Loucy (cell line): ENCODE measurements around the gene HDHD5.

Experiments
- H2AFZ ChIP-seq: fragments of 200-600 bp; sonication (generic); 2 replicates; pipeline ENCODE4 v1.6.0; 2016; ENCODE audit warnings: antibody characterized with exemption, mild to moderate bottlenecking, low read length, moderate library complexity
- H3F3A ChIP-seq: fragments of 200-600 bp; 2 replicates; pipeline ENCODE4 v1.6.0; 2016; ENCODE audit warnings: antibody characterized with exemption, low read depth, mild to moderate bottlenecking
- H3K27me3 ChIP-seq: fragments of 200-600 bp; sonication (generic); 2 replicates; pipeline ENCODE4 v1.6.1; 2014; ENCODE audit warnings: low read length, mild to moderate bottlenecking; ENCODE audit not compliant: insufficient read depth, poor library complexity, severe bottlenecking
- H3K36me3 ChIP-seq: fragments of 200-600 bp; sonication (generic); 2 replicates; pipeline ENCODE4 v1.6.1; 2016; ENCODE audit warnings: low read length; ENCODE audit not compliant: insufficient read depth
- H3K4me1 ChIP-seq: fragments of 200-600 bp; sonication (generic); 2 replicates; pipeline ENCODE4 v1.5.1; 2014; ENCODE audit warnings: low read length, mild to moderate bottlenecking; ENCODE audit not compliant: insufficient read depth, poor library complexity, severe bottlenecking
- H3K4me2 ChIP-seq: fragments of 200-600 bp; sonication (generic); 2 replicates; pipeline ENCODE4 v1.6.0; 2014; ENCODE audit warnings: antibody characterized with exemption, low read length, low read depth, mild to moderate bottlenecking; ENCODE audit not compliant: poor library complexity, severe bottlenecking
- H3K4me3 ChIP-seq: fragments of 200-600 bp; sonication (generic); 2 replicates; pipeline ENCODE4 v1.5.1; 2014; ENCODE audit warnings: low read length, mild to moderate bottlenecking, mixed read lengths; ENCODE audit not compliant: poor library complexity, severe bottlenecking
- H3K79me2 ChIP-seq: fragments of 200-600 bp; sonication (generic); 2 replicates; pipeline ENCODE4 v1.6.1; 2014; ENCODE audit warnings: low read length; ENCODE audit not compliant: insufficient read depth
- H3K9ac ChIP-seq: fragments of 200-600 bp; sonication (generic); 2 replicates; pipeline ENCODE4 v1.6.0; 2014; ENCODE audit warnings: mild to moderate bottlenecking, low read depth, low read length, moderate library complexity; ENCODE audit not compliant: poor library complexity, severe bottlenecking
- H3K9me2 ChIP-seq: fragments of 200-600 bp; sonication (generic); replicated peaks from 2 replicates; pipeline ENCODE4 v1.6.1; 2016; ENCODE audit warnings: low read depth, low read length, mixed read lengths
- H3K9me3 ChIP-seq: fragments of 200-600 bp; sonication (generic); 2 replicates; pipeline ENCODE4 v1.6.1; 2014; ENCODE audit warnings: mild to moderate bottlenecking, antibody characterized with exemption, low read length, low read depth; ENCODE audit not compliant: insufficient read depth
- H4K20me1 ChIP-seq: fragments of 200-600 bp; sonication (generic); 2 replicates; pipeline ENCODE4 v1.6.0; 2014; ENCODE audit warnings: antibody characterized with exemption, low read length, mild to moderate bottlenecking; ENCODE audit not compliant: insufficient read depth, poor library complexity, severe bottlenecking
- CTCF ChIP-seq: fragments of 200-600 bp; sonication (generic); conservative IDR thresholded peaks from 2 replicates; pipeline ENCODE4 v1.5.1; 2014; ENCODE audit warnings: mild to moderate bottlenecking, antibody characterized with exemption, low read length
- EZH2phosphoT487 ChIP-seq: fragments of 200-600 bp; IDR thresholded peaks from 2 replicates; pipeline ENCODE4 v1.6.1; 2018; ENCODE audit warnings: antibody characterized with exemption, mild to moderate bottlenecking, moderate library complexity, borderline replicate concordance

Gene HDHD5

GRCh38 chr22:17119481-17120202 is 39.4 kb downstream of the HDHD5 start:
- Histone ChIP-seq H3K27me3 (no peaks in the 10 kb centered on the region), H3K79me2 (no peaks in the 10 kb centered on the region), H3K4me1 (peaks cover 45% of the 10 kb centered on the region), H3K9me3 (no peaks in the 10 kb centered on the region), H3F3A (peaks cover 21% of the 10 kb centered on the region; the same call in 1 of the 2 replicates), H3K4me3 (no peak overlapping the region), H3K9me2 (no peaks in the 10 kb centered on the region), H4K20me1 (no peaks in the 10 kb centered on the region), H3K36me3 (no peaks in the 10 kb centered on the region), H3K4me2 (no peak overlapping the region), H2AFZ (no peak overlapping the region), H3K9ac (no peak overlapping the region)
- no peak for TF ChIP-seq EZH2phosphoT487
- TF ChIP-seq CTCF = peak; percentile 51

GRCh38 chr22:17118342-17118741 is 40.7 kb downstream of the HDHD5 start:
- no peak overlapping the region for H2AFZ ChIP-seq
- H3K4me2 ChIP-seq = peak overlapping the region; percentile 79
- H3K9me3 ChIP-seq = no peaks in the 10 kb centered on the region
- peaks cover 47% of the 10 kb centered on the region for H3K4me1 ChIP-seq
- no peak for TF ChIP-seq CTCF
- TF ChIP-seq EZH2phosphoT487 = no peak
- H3K27me3 ChIP-seq = no peaks in the 10 kb centered on the region
- H3K4me3 ChIP-seq = peak overlapping the region; percentile 56
- no peaks in the 10 kb centered on the region for H3K9me2 ChIP-seq
- H4K20me1 ChIP-seq = no peaks in the 10 kb centered on the region
- H3F3A ChIP-seq = peaks cover 21% of the 10 kb centered on the region; the same call in 1 of the 2 replicates
- H3K79me2 ChIP-seq = no peaks in the 10 kb centered on the region
- peak overlapping the region; percentile 57 for H3K9ac ChIP-seq
- H3K36me3 ChIP-seq = no peaks in the 10 kb centered on the region

- H3K4me1 ChIP-seq = peaks cover 47% of the 10 kb centered on the region
- H3K9me3 ChIP-seq = no peaks in the 10 kb centered on the region
- H4K20me1 ChIP-seq = no peaks in the 10 kb centered on the region
- no peaks in the 10 kb centered on the region for H3K79me2 ChIP-seq
- H3K4me3 ChIP-seq = peak overlapping the region; percentile 56
- H3K36me3 ChIP-seq = no peaks in the 10 kb centered on the region
- TF ChIP-seq EZH2phosphoT487 = no peak
- no peak for TF ChIP-seq CTCF
- no peaks in the 10 kb centered on the region for H3K27me3 ChIP-seq
- peak overlapping the region; percentile 57 for H3K9ac ChIP-seq
- peaks cover 21% of the 10 kb centered on the region; the same call in 1 of the 2 replicates for H3F3A ChIP-seq
- H2AFZ ChIP-seq = no peak overlapping the region
- peak overlapping the region; percentile 79 for H3K4me2 ChIP-seq
- H3K9me2 ChIP-seq = no peaks in the 10 kb centered on the region
Measured at GRCh38 chr22:17117890-17118289, 41.2 kb downstream of the HDHD5 start.
